Measurements from ENCODE around the gene RCAN1.

DNA sequence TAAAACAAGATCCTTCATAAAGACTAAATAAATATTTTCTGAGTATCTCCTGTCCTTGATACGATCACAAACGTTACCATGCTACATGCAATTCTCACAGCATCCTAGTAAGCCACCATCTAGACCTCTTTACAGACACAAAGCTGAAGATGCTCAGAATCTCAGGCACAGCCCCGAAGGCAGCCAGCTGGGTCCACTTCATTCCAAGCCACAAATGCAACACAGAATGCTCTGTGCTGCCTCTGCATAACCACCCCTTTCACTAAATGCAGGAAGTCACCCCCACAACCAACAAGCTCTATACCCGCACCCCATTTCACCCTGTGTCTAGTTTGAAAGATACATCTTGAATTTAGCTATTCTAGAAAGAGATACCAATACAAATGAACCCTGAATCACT is 12.9 kb downstream of the RCAN1 start:
- TF ChIP-seq, protein P1, sequence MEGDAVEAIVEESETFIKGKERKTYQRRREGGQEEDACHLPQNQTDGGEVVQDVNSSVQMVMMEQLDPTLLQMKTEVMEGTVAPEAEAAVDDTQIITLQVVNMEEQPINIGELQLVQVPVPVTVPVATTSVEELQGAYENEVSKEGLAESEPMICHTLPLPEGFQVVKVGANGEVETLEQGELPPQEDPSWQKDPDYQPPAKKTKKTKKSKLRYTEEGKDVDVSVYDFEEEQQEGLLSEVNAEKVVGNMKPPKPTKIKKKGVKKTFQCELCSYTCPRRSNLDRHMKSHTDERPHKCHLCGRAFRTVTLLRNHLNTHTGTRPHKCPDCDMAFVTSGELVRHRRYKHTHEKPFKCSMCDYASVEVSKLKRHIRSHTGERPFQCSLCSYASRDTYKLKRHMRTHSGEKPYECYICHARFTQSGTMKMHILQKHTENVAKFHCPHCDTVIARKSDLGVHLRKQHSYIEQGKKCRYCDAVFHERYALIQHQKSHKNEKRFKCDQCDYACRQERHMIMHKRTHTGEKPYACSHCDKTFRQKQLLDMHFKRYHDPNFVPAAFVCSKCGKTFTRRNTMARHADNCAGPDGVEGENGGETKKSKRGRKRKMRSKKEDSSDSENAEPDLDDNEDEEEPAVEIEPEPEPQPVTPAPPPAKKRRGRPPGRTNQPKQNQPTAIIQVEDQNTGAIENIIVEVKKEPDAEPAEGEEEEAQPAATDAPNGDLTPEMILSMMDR (IDR thresholded peaks at IDR 0.05; ENCODE audit: low read depth, low read length): no peak
- no peak for TF ChIP-seq EZH2phosphoT487 (IDR thresholded peaks at IDR 0.05; ENCODE audit: low read depth)

All from OCI-LY3 (cell line).